Prostate gland (tissue), 2 donors: ENCODE data around the gene PSORS1C1. TPM values are rescaled to one million over a fixed set of nuclear protein-coding genes. Genes with fewer than 3 reads are reported as not detected.
A peak's percentile ranks its signal among the peaks of the same experiment; 100 is the strongest.
"Not testable (repeated sequence)": the region's sequence is repeated elsewhere in the genome, so short reads cannot be mapped to it uniquely, and the experiment has no call there.

ENCODE experiments used
- DNase-seq: peaks from one replicate; pipeline ENCODE4 v3.0.0-alpha.2; 2019; ENCODE audit warnings: low spot score
- H3K27ac ChIP-seq, 2 donors: fragments of 200-600 bp; sonication (generic); 2 replicates each; pipeline ENCODE4 v1.5.1; 2017 to 2019
- H3K27me3 ChIP-seq: fragments of 200-600 bp; sonication (generic); replicated peaks from 2 replicates; pipeline ENCODE4 v1.5.1; 2019; ENCODE audit not compliant: insufficient read depth
- H3K36me3 ChIP-seq, 2 donors: fragments of 200-600 bp; sonication (generic); 1 replicate in 1 of 2; 2 replicates in 1 of 2; pipeline versions ENCODE4 v1.5.1 to v1.8.1; 2017 to 2019
- H3K4me1 ChIP-seq: fragments of 200-600 bp; sonication (generic); replicated peaks from 2 replicates; pipeline ENCODE4 v1.5.1; 2019
- H3K4me3 ChIP-seq, 2 donors: fragments of 200-600 bp; sonication (generic); 2 replicates each; pipeline ENCODE4 v1.5.1; 2017 to 2019
- H3K9me3 ChIP-seq: fragments of 200-600 bp; sonication (generic); 2 replicates; pipeline ENCODE4 v1.5.1; 2017
- CTCF ChIP-seq, 4 experiments: fragments of 200-600 bp in 2 of 4; fragments of 450-650 bp in 2 of 4; sonication (generic) in 2 of 4; IDR thresholded peaks; 1 replicate in 3 of 4; 2 replicates in 1 of 4; pipeline ENCODE4 v1.5.1; 2016 to 2019; ENCODE audit warnings: antibody characterized with exemption in 4 of 4, mild to moderate bottlenecking in 2 of 4, moderate library complexity in 2 of 4
- POLR2A ChIP-seq: fragments of 450-650 bp; IDR thresholded peaks from one replicate; pipeline ENCODE4 v1.6.1; 2016; ENCODE audit warnings: antibody characterized with exemption, mild to moderate bottlenecking
- POLR2AphosphoS5 ChIP-seq: sonication (generic); formaldehyde crosslinking; IDR thresholded peaks from one replicate; pipeline ENCODE4 v1.6.1; 2017; ENCODE audit warnings: antibody characterized with exemption
- WGBS: methylation state at CpG from one replicate; pipeline ENCODE4 v1.1.5; 2018; 5-methylcytosine and 5-hydroxymethylcytosine counted together
- intact Hi-C: fragments of 100-400 bp; cut with DNase I; formaldehyde crosslinking; loops from one replicate; pipeline ENCODE4 v1.14.2; 2022
- small RNA-seq, 2 donors: library from RNA; depleted of rRNA; stranded (forward); fragments of <200 nt; gene quantifications; one replicate each; pipeline ENCODE3, GENCODE V24; 2016
- total RNA-seq, 2 donors: library from RNA; depleted of rRNA; stranded (reverse); fragments of >200 nt; gene quantifications; one replicate each; pipeline ENCODE4 v1.1.0, GENCODE V29; 2016

Gene PSORS1C1
- total RNA-seq, 2 donors from 2014 or later: 1.2 to 3.5 TPM

- WGBS: 19% methylated on average over 24 of the region's 24 CpGs
- DNase-seq: peak; percentile 81
- peak overlapping the region; percentile 14 to 24 for H3K4me3 ChIP-seq
- no peaks in the 10 kb centered on the region for H3K4me1 ChIP-seq
- no peaks in the 10 kb centered on the region for H3K27me3 ChIP-seq
- intact Hi-C loops: no loop called here
- H3K9me3 ChIP-seq: no peaks in the 10 kb centered on the region
- no peaks in the 10 kb centered on the region for H3K36me3 ChIP-seq
- peak overlapping the region; percentile 85 to 93 for H3K27ac ChIP-seq
- peak; percentile 70 for TF ChIP-seq POLR2A
- TF ChIP-seq POLR2AphosphoS5: peak; percentile 63
- TF ChIP-seq CTCF (IDR thresholded peaks at IDR 0.05): no peak
Measured at GRCh38 chr6:31186052-31186734, 71.6 kb downstream of the PSORS1C1 start.

- Histone ChIP-seq H3K4me3 (no peak overlapping the region), H3K27me3 (no peaks in the 10 kb centered on the region), H3K4me1 (no peaks in the 10 kb centered on the region), H3K9me3 (no peaks in the 10 kb centered on the region), H3K27ac (peak overlapping the region; percentile 85 to 93), H3K36me3 (no peaks in the 10 kb centered on the region)
- TF ChIP-seq POLR2A (no peak), POLR2AphosphoS5 (peak; percentile 76), CTCF (IDR thresholded peaks at IDR 0.05) (no peak)
- peak; percentile 28 for DNase-seq
- intact Hi-C loops: no loop called here
- 36% methylated on average over 5 of the region's 5 CpGs for WGBS
Measured at GRCh38 chr6:31187780-31188194, 73.2 kb downstream of the PSORS1C1 start.

- H3K27me3 ChIP-seq, intact Hi-C loops, H3K36me3 ChIP-seq, H3K27ac ChIP-seq, DNase-seq, H3K9me3 ChIP-seq, H3K4me3 ChIP-seq, H3K4me1 ChIP-seq: not testable (repeated sequence)
- 83% methylated on average over 3 of the region's 3 CpGs for WGBS
Measured at GRCh38 chr6:31189223-31189622, 74.6 kb downstream of the PSORS1C1 start.

Small RNA genes lying within 50 kb of the gene (small RNA-seq; reads per million reads assigned to genes)
- 0 reads per million in 2 donors for gene POLR2LP1
- 0 reads per million in 2 donors for gene RNU6-1133P

Other genes with a start within 250 kb of the PSORS1C1 start
- 100 to 1,000 TPM; 178 to 182 TPM for gene DDR1, start 230.3 kb upstream of the PSORS1C1 start, total RNA-seq
- 10 to 100 TPM; 19.0 to 26.2 TPM for gene GTF2H4, start 206.6 kb upstream of the PSORS1C1 start, total RNA-seq
- 10 to 100 TPM; 15.8 to 27.0 TPM for gene VARS2, start 200.6 kb upstream of the PSORS1C1 start, total RNA-seq
- not detected for gene SFTA2, start 182.6 kb upstream of the PSORS1C1 start, total RNA-seq
- not detected for gene MUCL3, start 173.8 kb upstream of the PSORS1C1 start, total RNA-seq
- under 1 TPM in 1 of 2 donors, not detected in 1; 0.28 TPM for gene MUC21, start 131.1 kb upstream of the PSORS1C1 start, total RNA-seq
- under 1 TPM in 1 of 2 donors, not detected in 1; 0.17 TPM for gene MUC22, start 104.3 kb upstream of the PSORS1C1 start, total RNA-seq
- gene C6orf15, start 2.2 kb upstream of the PSORS1C1 start, total RNA-seq: under 1 TPM in 1 of 2 donors, not detected in 1; 0.51 TPM
- 1 to 10 TPM in 1 of 2 donors, under 1 TPM in 1; 0.50 to 1.5 TPM for gene CDSN, start 5.6 kb downstream of the PSORS1C1 start, total RNA-seq
- gene PSORS1C2, start 24.3 kb downstream of the PSORS1C1 start, total RNA-seq: not detected
- 10 to 100 TPM; 20.3 to 37.4 TPM for gene CCHCR1, start 43.0 kb downstream of the PSORS1C1 start, total RNA-seq
- 10 to 100 TPM in 1 of 2 donors, 1 to 10 TPM in 1; 7.6 to 10.0 TPM for gene TCF19, start 43.8 kb downstream of the PSORS1C1 start, total RNA-seq
- 10 to 100 TPM in 1 of 2 donors, 1 to 10 TPM in 1; 3.4 to 21.5 TPM for gene POU5F1, start 55.9 kb downstream of the PSORS1C1 start, total RNA-seq
- 100 to 1,000 TPM; 272 to 682 TPM for gene HLA-C, start 157.3 kb downstream of the PSORS1C1 start, total RNA-seq
- gene HLA-B, start 242.4 kb downstream of the PSORS1C1 start, total RNA-seq: 100 to 1,000 TPM; 846 to 899 TPM